Endothelial cell (in vitro differentiated cells): ENCODE data around the gene TECPR2. TPM values are rescaled to one million over a fixed set of nuclear protein-coding genes. Genes with fewer than 3 reads are reported as not detected.

Experiments used
- DNase-seq: peaks from one replicate; pipeline ENCODE4 v3.0.0; 2021; ENCODE audit warnings: low spot score
- H3K27ac Mint-ChIP-seq: one replicate; pipeline ENCODE4 v1.8.0; 2021; ENCODE audit warnings: mixed read lengths, inconsistent platforms; ENCODE audit not compliant: unreplicated experiment
- H3K27me3 Mint-ChIP-seq: one replicate; pipeline ENCODE4 v1.8.0; 2021; ENCODE audit warnings: mild to moderate bottlenecking, moderate library complexity, mixed read lengths, inconsistent platforms; ENCODE audit not compliant: unreplicated experiment
- H3K36me3 Mint-ChIP-seq: one replicate; pipeline ENCODE4 v1.8.0; 2021; ENCODE audit warnings: mild to moderate bottlenecking, low read depth, mixed read lengths, inconsistent platforms; ENCODE audit not compliant: unreplicated experiment
- H3K4me1 Mint-ChIP-seq: one replicate; pipeline ENCODE4 v1.8.0; 2021; ENCODE audit warnings: mild to moderate bottlenecking, mixed read lengths, inconsistent platforms; ENCODE audit not compliant: unreplicated experiment
- H3K4me3 Mint-ChIP-seq: one replicate; pipeline ENCODE4 v1.8.0; 2021; ENCODE audit warnings: mild to moderate bottlenecking, mixed read lengths, inconsistent platforms; ENCODE audit not compliant: unreplicated experiment
- H3K9me3 Mint-ChIP-seq: one replicate; pipeline ENCODE4 v1.8.0; 2021; ENCODE audit warnings: mixed read lengths, inconsistent platforms; ENCODE audit not compliant: unreplicated experiment
- total RNA-seq: library from RNA; stranded (reverse); fragmentation: NEBNext Ultra II Directional; extraction: Animal tissue kit (Norgen Biotek cat#: 25700); gene quantifications from one replicate; pipeline ENCODE4 v1.2.1, GENCODE V29; 2021; ENCODE audit not compliant: unreplicated experiment
- TF ChIP-seq, protein P1 (sequence below): fragments of 200-600 bp; sonication (generic); IDR thresholded peaks from one replicate; pipeline ENCODE4 v1.5.0; 2021; ENCODE audit warnings: antibody characterized with exemption; ENCODE audit not compliant: unreplicated experiment

TECPR2 gene
- total RNA-seq, 1 donor from 2014 or later, result 28.9 TPM

- TF ChIP-seq, protein P1, sequence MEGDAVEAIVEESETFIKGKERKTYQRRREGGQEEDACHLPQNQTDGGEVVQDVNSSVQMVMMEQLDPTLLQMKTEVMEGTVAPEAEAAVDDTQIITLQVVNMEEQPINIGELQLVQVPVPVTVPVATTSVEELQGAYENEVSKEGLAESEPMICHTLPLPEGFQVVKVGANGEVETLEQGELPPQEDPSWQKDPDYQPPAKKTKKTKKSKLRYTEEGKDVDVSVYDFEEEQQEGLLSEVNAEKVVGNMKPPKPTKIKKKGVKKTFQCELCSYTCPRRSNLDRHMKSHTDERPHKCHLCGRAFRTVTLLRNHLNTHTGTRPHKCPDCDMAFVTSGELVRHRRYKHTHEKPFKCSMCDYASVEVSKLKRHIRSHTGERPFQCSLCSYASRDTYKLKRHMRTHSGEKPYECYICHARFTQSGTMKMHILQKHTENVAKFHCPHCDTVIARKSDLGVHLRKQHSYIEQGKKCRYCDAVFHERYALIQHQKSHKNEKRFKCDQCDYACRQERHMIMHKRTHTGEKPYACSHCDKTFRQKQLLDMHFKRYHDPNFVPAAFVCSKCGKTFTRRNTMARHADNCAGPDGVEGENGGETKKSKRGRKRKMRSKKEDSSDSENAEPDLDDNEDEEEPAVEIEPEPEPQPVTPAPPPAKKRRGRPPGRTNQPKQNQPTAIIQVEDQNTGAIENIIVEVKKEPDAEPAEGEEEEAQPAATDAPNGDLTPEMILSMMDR, result no peak
- H3K4me3 Mint-ChIP-seq, result no peak overlapping the region
- peaks cover 5% of the 10 kb centered on the region for H3K27me3 Mint-ChIP-seq
- peaks cover 12% of the 10 kb centered on the region for H3K4me1 Mint-ChIP-seq
- no peaks in the 10 kb centered on the region for H3K9me3 Mint-ChIP-seq
- H3K27ac Mint-ChIP-seq, result peak overlapping the region; percentile 33
- DNase-seq, result no peak
- peaks cover 4% of the 10 kb centered on the region for H3K36me3 Mint-ChIP-seq
Measured at GRCh38 chr14:102371361-102371760, 8.6 kb downstream of the TECPR2 start.

DNA sequence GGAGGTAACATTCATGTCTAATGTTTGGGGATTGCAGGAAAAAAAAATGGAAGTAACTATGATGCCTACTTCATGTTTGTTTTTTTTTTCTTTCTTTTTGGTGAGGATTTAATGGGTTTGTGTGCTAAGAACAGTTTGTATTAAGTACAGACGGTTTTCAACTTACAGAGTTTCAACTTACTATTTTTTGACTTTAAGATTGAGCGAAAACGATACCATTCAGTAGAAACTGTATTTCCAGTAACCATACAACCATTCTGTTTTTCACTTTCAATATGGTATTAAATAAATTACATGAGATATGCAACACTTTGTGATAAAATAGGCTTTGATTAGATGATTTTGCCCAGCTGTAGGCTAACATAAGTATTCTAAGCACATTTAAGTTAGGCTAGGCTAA lies 10.4 kb downstream of the TECPR2 start:
- Mint-ChIP-seq H3K36me3 (peaks cover 6% of the 10 kb centered on the region), H3K4me1 (peaks cover 16% of the 10 kb centered on the region), H3K27ac (no peak overlapping the region), H3K9me3 (no peaks in the 10 kb centered on the region), H3K4me3 (no peak overlapping the region), H3K27me3 (peaks cover 5% of the 10 kb centered on the region)
- no peak for DNase-seq
- TF ChIP-seq, protein P1, result no peak

GRCh38 chr14:102374264-102374663 lies 11.5 kb downstream of the TECPR2 start:
- Mint-ChIP-seq H3K36me3 (peaks cover 14% of the 10 kb centered on the region), H3K27ac (no peak overlapping the region)
- no peak for DNase-seq

DNA sequence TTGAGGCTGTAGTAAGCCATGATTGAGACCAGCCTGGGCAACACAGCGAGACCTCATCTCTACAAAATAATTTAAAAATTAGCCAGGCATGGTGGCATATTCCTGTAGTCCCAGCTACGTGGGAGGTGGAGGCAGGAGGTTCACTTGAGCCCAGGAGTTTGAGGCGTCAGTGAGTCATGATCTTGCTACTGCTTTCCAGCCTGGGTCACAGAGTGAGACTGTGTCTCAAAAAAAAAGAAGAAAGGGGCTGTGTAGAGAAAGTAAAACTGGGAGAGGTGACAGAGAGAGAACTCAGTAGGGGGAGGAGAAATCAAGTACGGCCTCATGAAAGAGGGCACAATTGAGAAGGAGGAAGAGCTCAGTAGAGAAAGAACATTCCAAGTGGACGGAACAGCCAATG lies 12.4 kb downstream of the TECPR2 start:
- TF ChIP-seq, protein P1, result no peak
- Mint-ChIP-seq H3K4me1 (peaks cover 16% of the 10 kb centered on the region), H3K27me3 (peaks cover 5% of the 10 kb centered on the region), H3K36me3 (peaks cover 21% of the 10 kb centered on the region), H3K27ac (no peak overlapping the region), H3K9me3 (no peaks in the 10 kb centered on the region), H3K4me3 (no peak overlapping the region)
- no peak for DNase-seq

More at GRCh38 chr14:102374264-102374663, 11.5 kb downstream of the TECPR2 start:
- H3K4me3 Mint-ChIP-seq, result no peak overlapping the region
- peaks cover 16% of the 10 kb centered on the region for H3K4me1 Mint-ChIP-seq
- peaks cover 5% of the 10 kb centered on the region for H3K27me3 Mint-ChIP-seq
- TF ChIP-seq, protein P1, result no peak
- H3K9me3 Mint-ChIP-seq, result no peaks in the 10 kb centered on the region

- Mint-ChIP-seq H3K36me3 (peaks cover 24% of the 10 kb centered on the region), H3K27me3 (no peaks in the 10 kb centered on the region), H3K4me3 (no peak overlapping the region)
Measured at GRCh38 chr14:102377696-102378095, 15.0 kb downstream of the TECPR2 start.

More at GRCh38 chr14:102377696-102378095, 15.0 kb downstream of the TECPR2 start:
- no peak for DNase-seq
- H3K27ac Mint-ChIP-seq, result no peak overlapping the region
- peaks cover 16% of the 10 kb centered on the region for H3K4me1 Mint-ChIP-seq
- H3K9me3 Mint-ChIP-seq, result no peaks in the 10 kb centered on the region
- TF ChIP-seq, protein P1, result no peak
